GM19397 (cell line): ENCODE measurements around the gene LAMC3.

Experiments used
- ATAC-seq: cut with Tn5 transposase; IDR thresholded peaks from one replicate; pipeline ENCODE4 v1.9.1; 2021; ENCODE audit warnings: mild to moderate bottlenecking, moderate library complexity; ENCODE audit not compliant: unreplicated experiment

LAMC3 gene

DNA sequence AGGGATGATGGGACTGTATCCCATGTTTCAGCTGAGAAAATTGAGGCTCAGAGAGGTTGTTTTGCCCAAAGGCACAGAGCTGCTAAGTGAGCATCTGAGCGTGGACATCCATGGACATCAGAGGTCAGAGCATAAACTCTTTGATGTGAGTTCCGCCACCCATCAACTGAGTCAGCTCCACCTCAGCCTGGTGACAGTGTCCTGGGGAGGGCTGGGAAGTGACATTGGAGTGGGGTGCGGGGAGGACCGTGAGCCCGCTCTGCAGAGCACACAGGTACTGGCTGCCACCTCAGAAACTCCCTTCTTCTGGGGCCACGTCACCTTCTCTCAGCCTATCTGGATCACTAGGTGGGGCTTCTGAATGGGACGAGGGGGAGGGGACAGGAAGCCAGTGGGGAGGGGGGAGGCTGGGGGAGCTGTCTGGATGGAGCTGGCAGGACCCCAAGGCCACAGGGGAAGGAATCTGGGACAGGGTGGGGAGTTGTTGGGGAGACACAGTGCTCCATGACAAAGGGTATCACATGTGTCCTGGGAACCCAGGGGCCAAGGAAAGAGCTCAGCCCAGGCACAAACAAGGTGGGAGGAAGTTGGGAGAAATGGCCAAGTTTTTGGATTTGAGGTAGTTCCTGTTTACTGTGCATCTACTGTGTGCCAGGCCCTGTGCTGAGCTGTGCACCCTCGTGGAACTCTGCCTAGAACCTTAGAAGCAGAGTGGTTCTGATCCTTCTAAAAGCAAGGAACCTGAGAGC lies 2.5 kb downstream of the LAMC3 start:
- no peak for ATAC-seq

DNA sequence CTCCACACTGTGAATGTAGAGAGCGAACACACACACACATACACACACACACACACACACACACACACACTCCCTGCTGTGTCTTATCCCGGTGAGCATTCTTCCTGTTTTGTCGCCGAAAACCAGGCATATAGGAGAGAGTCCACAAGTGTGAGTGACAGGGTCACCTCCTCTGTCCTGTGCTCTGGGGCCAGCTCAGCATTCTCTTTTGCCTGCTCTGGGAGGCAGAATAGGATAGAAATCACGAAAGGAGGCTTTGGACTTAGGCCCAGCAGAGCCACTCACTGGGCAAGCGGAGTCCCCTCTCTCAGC lies 3.0 kb downstream of the LAMC3 start:
- no peak for ATAC-seq

DNA sequence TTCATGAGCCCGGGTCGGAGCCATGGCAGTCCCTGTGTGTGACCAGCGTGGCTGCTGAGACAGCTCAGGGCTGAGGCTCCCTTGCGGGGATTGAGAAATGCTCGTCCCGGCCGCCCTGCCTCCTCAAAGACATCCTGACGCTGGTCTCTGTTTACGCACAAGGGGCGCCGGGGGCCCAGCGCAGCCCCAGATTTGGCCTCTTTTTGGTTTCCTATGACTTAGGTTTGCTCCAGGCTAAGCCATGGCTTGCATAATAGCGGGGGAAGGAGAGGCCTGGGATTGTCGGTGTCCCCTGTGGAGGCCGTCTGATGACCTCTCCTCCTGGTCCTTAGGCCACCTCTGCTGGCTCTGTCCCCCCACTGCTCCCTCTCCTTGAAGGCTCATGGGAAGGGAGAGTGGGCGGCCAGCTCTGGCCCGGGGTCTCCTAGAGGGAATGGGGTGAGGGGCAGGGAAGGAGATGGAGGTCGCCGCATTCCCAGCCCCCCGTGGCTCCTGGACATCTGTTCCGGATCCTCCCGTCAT lies 3.5 kb downstream of the LAMC3 start:
- no peak for ATAC-seq

DNA sequence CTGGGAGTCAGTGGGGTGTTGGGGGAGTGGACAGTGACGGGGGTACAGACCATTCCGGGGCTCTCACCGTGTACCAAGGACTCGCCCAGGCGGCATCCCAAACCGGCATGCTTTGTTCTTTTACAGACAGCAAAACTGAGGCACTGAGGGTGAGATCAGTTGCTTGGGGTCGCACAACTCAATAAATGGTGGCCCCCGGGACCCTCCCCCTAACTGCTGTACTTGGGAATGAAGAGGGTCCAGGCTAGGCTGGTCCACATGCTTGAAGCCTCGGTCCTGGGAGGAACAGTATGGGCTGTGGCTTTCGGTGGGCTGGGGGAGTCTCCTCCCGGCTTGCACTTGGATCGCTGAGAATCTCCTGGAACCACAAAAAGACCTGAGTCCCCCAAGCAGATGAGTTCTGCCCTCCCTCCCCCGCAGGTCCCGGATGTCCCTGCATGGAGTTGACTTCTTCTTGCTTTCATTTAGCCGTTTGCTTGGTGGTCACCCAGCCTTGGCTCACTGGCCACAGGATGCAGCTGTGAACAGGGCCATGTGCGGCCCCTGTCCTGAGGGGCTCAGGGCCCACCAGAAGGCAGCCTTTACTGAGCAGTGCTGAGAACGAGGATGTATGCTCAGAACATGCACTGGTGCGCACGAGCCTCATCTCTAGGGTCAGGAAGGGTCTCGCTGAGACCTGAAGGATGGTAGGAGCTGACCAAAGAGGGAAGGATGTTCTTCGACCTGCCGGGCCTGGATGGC lies 4.2 kb downstream of the LAMC3 start:
- no peak for ATAC-seq

DNA sequence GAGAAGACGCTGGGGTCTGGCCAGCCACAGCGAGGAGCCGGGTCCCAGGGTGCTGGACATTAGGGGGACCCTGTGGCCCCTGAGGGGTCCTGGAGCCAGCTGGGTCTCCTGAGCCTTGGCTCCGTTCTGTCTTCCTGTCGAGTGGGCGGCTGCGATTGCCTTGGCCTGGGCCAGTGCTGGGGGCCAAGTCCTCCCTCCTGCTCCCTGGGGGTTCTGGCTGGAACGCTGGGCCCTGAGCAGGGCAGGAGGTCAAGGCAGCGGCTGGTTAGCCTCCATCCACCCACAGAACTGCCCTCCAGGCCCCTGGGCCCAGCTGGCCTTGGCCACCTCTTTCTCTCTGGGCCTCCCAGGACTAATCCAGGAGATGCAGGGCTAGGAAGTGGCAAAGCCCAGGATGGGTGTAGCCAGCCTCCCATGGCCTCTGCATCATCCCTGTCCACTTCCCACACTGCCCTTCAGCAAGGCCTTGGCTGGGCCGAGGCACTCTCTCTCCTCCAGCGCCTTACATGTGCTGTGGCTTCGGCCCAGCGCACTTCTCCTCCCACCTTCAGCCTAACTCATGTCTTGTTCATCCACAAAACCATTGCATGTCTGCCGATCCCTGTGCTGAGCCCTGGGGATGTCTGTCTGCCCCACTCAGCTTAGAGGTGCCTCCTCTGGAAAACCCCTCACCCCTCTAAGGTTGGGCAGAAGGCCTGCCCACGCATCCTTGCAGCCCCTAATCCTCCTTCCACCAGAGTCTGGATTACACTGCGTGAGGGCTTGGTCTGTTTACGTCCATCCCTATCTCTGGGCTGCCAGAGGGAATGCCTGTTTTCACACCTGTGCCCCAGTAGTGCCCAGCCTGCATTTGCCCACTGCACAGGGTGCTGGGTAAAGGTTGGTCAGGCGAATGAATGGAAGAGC lies 5.0 kb downstream of the LAMC3 start:
- no peak for ATAC-seq

DNA sequence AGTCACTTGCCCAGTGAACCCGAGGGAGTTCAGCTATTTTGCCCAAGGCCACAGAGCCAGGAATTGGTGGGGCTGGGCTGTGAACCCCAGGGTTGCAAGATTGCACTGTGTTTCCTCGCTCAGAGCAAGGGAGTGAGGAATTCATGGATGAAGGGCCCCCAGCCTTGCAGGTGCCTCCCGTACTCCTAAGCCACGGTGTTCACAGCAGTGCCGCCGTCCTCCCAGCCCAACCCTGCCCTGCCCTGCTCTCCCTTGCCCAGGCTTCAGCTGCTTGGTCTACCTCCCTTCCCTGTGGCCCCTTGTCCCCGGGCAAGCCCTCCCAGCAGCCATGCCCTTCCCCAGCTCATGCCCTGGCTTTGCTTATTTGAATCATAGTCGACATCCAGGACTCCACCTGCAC lies 6.1 kb downstream of the LAMC3 start:
- no peak for ATAC-seq

DNA sequence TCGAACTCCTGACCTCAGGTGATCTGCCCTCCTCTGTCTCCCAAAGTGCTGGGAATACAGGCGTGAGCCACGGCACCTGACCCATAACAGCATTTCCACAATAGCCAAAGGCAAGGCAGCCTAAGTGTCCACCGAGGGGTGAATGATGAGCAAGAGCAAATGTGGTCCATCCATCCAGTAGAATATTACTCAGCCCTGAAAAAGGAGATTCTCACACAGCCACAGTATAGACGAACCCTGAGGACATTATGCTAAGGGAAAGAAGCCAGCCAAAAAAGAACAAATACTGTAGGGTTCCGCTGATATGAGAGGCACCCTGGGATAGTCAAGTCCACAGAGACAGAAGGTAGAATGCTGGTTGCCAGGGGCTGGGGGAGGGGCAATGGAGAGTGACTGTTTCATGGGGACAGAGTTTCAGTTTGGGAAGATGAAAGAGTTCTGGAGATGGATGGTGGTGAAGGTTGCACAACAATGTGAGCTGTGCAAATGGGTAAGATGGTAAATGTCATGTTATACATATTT lies 7.0 kb downstream of the LAMC3 start:
- ATAC-seq, result no peak

DNA sequence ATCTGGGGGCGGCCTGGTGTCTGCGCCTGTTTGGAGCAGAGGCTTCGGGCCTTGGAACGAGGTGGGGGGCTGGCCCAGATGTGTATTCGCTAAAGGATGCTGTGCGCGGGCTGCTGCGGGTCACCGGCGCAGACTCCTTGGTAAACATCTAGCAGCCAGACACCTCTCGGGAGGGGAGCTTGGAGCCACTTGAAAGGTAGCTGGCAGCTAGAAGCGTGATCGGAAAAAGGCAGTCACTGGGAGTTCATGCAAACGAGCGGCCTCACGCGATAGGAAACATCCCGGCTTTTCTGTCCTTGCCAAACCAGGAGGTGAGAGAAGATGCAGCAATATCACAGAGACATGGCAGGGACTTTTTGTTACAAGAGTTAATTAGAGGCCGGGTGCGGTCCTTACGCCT lies 8.1 kb downstream of the LAMC3 start:
- no peak for ATAC-seq

DNA sequence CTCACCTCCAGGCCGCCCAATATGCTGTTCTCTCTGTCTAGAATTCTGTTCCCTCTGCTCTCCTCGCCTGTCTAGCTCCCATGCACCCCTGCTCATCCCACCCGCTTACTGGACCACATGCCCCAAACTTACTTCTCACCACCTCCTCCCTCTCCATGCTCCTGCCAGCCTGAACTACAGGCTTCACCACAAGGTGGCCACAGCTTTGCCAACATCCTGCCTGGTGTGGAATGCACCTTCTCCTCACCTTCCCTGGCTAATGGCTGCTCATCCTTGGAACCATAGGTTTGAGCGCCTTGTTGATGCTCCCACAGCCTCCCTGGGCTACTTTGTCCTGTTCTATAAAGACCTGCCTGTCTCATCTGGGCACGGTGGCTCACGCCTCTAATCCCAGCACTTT lies 9.6 kb downstream of the LAMC3 start:
- ATAC-seq, result no peak

DNA sequence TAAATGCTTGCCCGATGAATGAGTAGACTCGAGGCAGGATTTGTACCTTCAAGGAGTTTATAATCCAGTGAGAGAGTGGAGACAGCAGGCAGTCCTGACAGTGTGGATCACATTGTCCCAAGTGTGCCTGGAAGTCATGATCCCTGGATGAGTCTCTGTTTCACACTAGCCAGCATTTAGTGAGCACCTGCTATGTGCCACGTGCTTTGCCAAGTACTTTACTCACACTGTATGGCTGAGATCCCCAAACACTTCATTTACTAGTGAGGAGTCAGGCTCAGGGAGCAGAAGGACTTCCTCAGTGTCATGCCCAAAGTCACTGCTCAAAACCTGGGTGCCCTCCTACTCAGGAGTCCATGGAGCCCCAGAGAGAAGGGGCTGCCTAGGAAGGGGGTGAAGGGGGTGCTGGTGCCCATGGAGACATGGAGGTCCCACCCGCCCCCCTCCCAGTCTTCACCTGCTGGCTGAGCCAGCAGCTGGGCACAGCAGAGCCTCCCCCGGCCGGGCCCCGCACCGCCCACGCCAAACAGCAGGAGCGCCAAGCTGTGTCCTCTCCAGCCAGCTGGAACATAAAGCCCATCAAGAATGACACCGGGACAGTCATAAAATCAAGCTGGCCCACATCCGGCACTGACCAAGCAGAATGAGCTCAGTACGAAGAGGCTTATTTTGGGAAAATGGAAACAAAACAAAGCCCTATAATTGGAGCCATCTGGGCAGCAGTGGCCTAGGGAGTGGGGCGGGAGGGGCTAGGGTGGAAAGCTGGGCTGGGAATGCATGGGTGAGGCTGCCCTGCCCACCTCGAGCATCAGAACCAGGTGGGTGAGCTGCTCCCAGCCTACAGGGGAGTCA lies 10.6 kb downstream of the LAMC3 start:
- no peak for ATAC-seq

DNA sequence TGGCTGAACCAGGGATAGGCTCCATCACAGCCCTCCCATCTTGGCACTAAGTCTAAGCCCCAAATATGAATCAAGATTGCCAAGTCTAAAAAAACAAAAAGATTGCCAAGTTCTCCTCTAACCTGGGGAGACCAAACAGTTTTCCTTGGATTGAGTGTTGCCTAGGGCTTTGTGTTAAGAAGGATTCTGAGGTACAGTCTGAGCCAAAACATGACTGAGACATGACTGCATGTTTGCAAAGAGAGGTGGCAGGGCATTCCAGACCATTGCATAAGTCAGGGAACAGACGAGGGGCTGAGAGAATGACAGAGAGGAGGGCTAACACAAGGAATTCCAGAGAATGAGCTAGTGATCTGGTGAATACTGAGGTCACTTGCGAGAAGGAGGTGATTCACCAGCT lies 11.4 kb downstream of the LAMC3 start:
- no peak for ATAC-seq

DNA sequence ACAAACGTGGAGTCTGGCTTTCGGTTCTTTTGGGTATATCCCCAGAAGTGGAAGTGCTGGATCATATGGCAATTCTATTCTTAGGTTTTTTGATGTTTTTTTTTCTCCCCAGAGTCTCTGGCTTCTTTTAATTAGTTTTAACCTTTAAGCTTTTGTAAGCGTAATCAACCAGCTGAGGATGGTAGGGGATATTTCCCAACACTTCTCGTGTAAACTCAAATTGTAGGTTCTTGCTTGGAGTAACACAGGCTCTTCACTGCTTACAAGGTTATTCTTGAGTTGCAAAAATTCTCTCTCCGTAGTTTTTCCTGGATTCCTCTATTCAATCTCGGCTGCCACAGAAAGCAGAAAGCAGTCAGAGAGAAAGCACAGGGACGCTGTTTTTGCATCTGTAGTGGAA lies 11.9 kb downstream of the LAMC3 start:
- ATAC-seq, result no peak

DNA sequence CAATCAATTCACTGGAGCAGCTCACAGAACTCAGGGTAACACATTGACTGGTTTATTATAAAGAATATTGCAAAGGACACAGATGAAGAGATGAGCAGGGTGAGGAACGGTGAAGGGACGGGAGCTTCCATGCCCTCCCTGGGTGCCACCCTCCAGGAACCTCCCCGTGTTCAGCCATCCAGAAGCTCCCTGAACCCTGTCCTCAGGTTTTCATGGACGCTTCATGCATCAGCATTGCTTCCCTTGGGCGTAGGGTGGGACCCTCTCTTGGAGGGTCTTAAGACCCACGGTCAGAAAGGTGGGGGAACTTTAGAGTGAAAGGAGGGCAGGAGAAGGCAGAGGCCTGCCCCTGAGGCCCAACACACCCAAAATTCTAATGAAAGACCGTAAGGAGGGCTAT lies 12.8 kb downstream of the LAMC3 start:
- ATAC-seq, result no peak

DNA sequence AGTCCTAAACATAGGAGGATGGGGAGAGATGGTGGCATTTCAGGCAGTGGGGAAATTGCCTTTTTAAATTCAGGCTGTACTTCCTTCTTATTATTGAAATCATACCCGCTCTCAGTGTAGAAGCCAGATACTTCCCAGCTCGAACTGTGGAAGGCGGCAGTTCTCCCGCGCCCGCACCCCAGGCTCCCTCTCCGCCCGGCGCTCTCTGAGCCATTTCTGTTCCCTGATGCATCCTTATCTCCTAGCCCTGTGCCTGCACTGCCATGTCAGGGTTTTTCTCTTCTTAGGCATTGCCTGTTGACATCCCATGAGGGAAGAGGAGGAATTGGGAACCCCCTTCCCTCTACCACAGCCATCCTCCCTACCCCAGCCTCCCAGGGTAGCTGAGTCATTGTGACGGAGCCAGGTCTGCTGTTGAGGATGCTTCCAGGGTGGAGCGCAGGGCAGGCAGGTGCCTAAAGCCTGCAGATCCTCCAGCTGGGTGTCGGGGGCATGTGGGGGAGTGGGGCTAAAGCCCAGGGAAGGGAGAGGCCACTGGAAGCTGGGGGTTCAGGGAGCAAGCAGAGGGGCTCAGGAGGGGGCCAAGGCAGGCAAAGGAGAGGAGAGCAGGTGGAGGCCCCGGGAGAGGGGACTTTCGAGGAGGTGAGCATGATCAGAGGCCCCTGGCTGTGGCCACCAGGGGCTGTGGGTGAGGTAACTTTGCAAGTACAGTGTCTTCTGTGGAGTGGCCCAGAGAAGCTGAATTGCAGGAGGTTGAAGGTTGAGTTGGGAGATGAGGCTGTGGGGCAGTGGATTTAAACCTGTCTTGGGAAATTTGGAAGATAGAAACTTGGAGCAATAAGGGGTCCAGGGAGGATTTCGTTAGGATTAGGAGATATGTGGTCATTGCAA lies 16.2 kb downstream of the LAMC3 start:
- ATAC-seq, result no peak

DNA sequence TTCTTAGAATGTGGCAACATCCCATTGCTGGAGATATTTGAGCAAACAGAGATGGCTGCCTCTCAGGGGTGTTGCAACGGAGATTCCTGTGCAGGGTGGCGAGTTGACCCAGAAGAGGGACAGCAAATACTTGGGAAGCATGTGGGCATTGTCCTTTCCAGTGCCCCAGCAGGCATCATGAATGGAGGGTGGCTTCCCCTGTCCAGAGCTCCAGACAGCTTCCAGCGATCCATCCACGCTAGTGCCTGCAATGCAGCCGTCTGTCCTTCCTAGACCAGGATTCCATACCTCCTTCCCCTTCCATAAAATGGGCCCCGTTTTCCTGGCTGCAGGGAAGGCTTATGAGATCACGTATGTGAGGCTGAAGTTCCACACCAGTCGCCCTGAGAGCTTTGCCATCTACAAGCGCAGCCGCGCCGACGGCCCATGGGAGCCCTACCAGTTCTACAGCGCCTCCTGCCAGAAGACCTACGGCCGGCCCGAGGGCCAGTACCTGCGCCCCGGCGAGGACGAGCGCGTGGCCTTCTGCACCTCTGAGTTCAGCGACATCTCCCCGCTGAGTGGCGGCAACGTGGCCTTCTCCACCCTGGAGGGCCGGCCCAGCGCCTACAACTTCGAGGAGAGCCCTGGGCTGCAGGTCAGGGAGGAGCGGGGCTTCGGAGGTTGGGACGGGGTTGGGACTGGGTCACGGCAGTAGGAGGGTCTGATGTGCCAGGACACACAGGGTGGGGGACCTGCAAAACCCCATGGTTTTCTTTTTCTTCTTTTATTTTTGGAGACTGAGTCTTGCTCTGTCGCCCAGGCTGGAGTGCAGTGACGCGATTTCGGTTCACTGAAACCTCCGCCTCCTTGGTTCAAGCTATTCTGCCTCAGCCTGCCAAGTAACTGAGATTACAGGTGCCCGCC lies 17.2 kb downstream of the LAMC3 start:
- no peak for ATAC-seq

DNA sequence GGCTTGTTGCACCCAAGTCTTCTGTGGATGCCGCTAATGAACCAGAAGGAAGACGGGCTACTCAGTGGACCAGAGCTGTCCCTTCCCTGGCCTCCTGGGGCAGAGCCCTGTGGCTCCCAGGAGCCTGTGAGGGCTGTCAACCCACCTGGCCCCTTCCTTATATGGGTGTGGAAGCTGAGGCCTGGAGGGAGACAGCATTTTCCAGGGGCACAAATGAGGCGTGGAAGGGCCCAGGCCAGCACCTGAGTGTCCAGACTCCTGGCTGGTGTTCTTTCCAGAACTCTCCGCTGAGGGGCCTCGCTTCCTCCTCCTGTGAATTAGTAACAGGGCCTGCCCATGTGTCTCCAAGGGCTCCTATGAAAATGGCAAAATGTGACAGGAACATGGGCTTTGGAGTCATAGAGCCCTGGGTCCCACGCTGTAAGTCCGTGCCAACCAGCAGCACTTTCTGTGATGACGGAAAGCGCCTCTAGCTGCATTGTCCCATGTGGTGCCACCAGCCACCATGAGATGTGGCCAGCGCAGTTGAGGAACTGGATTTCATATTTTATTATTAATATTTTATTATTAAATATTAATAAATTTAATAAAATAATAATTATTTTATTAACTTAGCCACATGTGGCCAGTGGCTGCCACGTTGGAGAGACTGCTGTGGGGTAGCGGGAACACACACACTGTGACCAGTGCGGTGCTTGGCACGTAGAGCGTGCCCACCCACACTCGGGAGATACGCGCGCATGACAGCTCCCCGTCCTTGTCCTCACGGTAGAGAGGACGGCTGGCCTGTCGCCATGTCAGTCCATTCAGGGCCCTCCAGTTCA lies 18.3 kb downstream of the LAMC3 start:
- ATAC-seq, result no peak

DNA sequence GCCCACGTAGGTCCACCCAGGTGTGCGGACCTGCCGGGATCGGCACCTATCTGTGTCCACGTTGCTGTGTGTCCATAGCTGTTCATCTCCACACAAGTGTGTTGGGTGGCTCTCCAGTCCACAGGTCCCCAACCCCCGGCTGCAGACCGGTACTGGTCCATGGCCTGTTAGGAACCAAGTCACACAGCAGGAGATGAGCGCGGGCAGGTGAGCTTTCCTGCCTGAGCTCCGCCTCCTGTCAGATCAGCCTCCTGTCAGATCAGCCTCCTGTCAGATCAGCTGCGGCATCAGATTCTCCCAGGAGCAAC lies 18.9 kb downstream of the LAMC3 start:
- no peak for ATAC-seq
